ENCODE data around the gene RPN2. TPM values are rescaled to one million over a fixed set of nuclear protein-coding genes. Genes with fewer than 3 reads are reported as not detected.

The RPN2 gene
- total and polyA plus RNA-seq, 9 of the 15 experiments (the other 6 are each of a cell fraction or from before 2014, with no cell fraction given), result 168 to 548 (median 325) TPM

- TF ChIP-seq ZBTB9 (CRISPR knock-in tag; IDR thresholded peaks at IDR 0.05), result no peak
- TF ChIP-seq HDAC2 (IDR thresholded peaks at IDR 0.05), result no peak
- TF ChIP-seq PHB2 (IDR thresholded peaks at IDR 0.05; ENCODE audit: low read depth), result no peak
- TF ChIP-seq HNRNPLL (IDR thresholded peaks at IDR 0.05; ENCODE audit: low read depth, low read length, poor library complexity, severe bottlenecking), result no peak
- TF ChIP-seq BRD9 (IDR thresholded peaks at IDR 0.05; ENCODE audit: low read depth, partially characterized antibody), result no peak
- TF ChIP-seq ZNF175 (CRISPR knock-in tag; IDR thresholded peaks at IDR 0.05; ENCODE audit: low read depth), result 0 out of 2 replicates have a peak, but pooled peaks have one; percentile 18
- TF ChIP-seq ATF2 (CRISPR knock-in tag; IDR thresholded peaks at IDR 0.05), result no peak
- no peak for TF ChIP-seq MYBL2 (IDR thresholded peaks at IDR 0.05; ENCODE audit: low read depth)
- TF ChIP-seq MYBL2 (CRISPR knock-in tag; IDR thresholded peaks at IDR 0.05; ENCODE audit: borderline replicate concordance), result no peak
- no peak for TF ChIP-seq ZBTB7A (IDR thresholded peaks at IDR 0.05; ENCODE audit: borderline replicate concordance, control insufficient read depth, low read depth, low read length)
- TF ChIP-seq NR3C1 (CRISPR knock-in tag; IDR thresholded peaks at IDR 0.05), result no peak
- TF ChIP-seq SAFB2 (IDR thresholded peaks at IDR 0.05; ENCODE audit: borderline replicate concordance, low read depth, low read length, severe bottlenecking), result no peak
- no peak for TF ChIP-seq ZNF407 (IDR thresholded peaks at IDR 0.05; ENCODE audit: low read depth)
- TF ChIP-seq ZNF143 (CRISPR knock-in tag; IDR thresholded peaks at IDR 0.05), result no peak
- no peak for TF ChIP-seq EP400 (IDR thresholded peaks at IDR 0.05)
- TF ChIP-seq ZNF444 (CRISPR knock-in tag; IDR thresholded peaks at IDR 0.05), result no peak
- no peak for TF ChIP-seq ZNF75A (CRISPR knock-in tag; IDR thresholded peaks at IDR 0.05)
- peak; percentile 16; the same call in 1 of the 2 replicates for TF ChIP-seq CXXC5 (CRISPR knock-in tag; IDR thresholded peaks at IDR 0.05)
- no peak for TF ChIP-seq ZNF274 (IDR thresholded peaks at IDR 0.05; ENCODE audit: borderline replicate concordance, low read depth, low read length)
These were observed 109.0 kb downstream of the RPN2 start (continued) for GRCh38 chr20:37288091-37288490.
